HEK293 (cell line): ENCODE results near the gene DPYSL5.

ENCODE experiments used
- CTCF ChIP-seq: fragments of 450-650 bp; formaldehyde crosslinking; IDR thresholded peaks from 2 replicates; pipeline ENCODE4 v1.5.1; 2016; ENCODE audit warnings: missing biosample characterization, missing genetic modification characterization
- TF ChIP-seq, protein P1 (sequence below): fragments of 450-650 bp; formaldehyde crosslinking; IDR thresholded peaks from 2 replicates; pipeline ENCODE4 v1.5.1; 2017; ENCODE audit warnings: missing biosample characterization, missing genetic modification characterization

DNA sequence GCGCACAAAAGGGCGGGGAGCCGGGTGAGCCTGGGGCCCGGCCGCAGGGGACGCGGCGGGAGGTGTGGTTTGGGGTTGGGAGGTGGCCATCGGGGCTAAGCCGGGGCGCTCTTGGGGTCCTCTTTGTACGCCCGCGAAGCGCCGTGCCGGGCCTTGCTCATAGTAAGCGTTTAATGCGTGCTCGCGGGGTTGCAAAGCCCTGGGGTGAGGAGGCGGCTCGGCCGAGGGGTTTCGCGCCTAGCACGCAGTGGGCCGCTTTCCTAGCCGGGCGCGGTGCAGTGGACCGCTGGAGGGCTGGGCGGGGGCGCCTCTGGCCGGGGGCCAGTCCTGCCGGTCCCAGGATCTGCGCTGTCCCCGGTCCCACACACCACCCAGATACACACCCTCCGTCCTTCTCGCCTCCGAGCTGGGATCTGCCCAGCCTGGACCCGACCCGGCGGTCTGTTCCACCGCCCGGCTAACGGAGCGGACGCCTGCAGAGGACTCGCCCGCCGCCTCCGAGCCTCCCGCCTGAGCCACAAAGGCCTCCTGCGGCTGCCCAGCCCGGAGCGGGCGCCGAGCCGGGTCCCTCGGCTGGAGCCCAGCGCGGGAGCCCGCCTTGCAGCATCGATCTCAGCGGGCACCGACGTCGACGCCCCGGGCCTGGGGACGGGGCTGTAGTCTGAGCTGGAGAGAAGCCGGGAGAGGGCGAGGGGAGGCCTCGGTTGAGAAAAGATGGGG lies 564 bp downstream of the DPYSL5 start:
- TF ChIP-seq, protein P1, sequence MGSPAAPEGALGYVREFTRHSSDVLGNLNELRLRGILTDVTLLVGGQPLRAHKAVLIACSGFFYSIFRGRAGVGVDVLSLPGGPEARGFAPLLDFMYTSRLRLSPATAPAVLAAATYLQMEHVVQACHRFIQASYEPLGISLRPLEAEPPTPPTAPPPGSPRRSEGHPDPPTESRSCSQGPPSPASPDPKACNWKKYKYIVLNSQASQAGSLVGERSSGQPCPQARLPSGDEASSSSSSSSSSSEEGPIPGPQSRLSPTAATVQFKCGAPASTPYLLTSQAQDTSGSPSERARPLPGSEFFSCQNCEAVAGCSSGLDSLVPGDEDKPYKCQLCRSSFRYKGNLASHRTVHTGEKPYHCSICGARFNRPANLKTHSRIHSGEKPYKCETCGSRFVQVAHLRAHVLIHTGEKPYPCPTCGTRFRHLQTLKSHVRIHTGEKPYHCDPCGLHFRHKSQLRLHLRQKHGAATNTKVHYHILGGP (tag by site-specific recombination), result no peak
- 0 out of 2 replicates have a peak, but pooled peaks have one; percentile 8 for TF ChIP-seq CTCF (tag by site-specific recombination)
